NCI-H146 treated with DMSO at 0.1 percent for 48 hours (cell line): ENCODE data around the gene ITPRIPL1.

Experiments used
- DNase-seq: peaks from one replicate; lab custom pipeline; 2025; ENCODE audit not compliant: unreplicated experiment; lab: John Stamatoyannopoulos, UW

ITPRIPL1 gene

GRCh38 chr2:96320728-96321622 is 4.1 kb upstream of the ITPRIPL1 start:
- peak; percentile 71 for DNase-seq

- DNase-seq, result no peak
Measured at GRCh38 chr2:96323849-96324248, 1.3 kb upstream of the ITPRIPL1 start.

DNA sequence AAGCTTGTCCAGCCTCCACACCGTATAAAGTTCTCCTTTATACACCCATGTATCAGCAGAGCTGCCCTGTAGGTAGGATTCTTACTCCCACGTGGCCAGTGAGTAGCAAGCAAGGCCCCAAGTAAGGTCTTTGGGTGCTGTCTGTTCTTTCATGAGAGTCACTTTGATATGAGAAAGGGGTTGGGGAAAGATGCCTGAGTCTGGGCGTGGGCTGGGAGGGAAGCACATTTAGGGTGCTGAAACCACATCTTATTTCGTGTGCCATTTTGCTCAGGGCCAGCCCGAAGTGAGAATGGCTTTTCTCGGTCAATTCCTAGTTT is 436 bp upstream of the ITPRIPL1 start:
- no peak for DNase-seq

- DNase-seq, result no peak
Measured at GRCh38 chr2:96325884-96326255, 753 bp downstream of the ITPRIPL1 start.

- DNase-seq, result no peak
Measured at GRCh38 chr2:96326564-96326963, 1.4 kb downstream of the ITPRIPL1 start.

DNA sequence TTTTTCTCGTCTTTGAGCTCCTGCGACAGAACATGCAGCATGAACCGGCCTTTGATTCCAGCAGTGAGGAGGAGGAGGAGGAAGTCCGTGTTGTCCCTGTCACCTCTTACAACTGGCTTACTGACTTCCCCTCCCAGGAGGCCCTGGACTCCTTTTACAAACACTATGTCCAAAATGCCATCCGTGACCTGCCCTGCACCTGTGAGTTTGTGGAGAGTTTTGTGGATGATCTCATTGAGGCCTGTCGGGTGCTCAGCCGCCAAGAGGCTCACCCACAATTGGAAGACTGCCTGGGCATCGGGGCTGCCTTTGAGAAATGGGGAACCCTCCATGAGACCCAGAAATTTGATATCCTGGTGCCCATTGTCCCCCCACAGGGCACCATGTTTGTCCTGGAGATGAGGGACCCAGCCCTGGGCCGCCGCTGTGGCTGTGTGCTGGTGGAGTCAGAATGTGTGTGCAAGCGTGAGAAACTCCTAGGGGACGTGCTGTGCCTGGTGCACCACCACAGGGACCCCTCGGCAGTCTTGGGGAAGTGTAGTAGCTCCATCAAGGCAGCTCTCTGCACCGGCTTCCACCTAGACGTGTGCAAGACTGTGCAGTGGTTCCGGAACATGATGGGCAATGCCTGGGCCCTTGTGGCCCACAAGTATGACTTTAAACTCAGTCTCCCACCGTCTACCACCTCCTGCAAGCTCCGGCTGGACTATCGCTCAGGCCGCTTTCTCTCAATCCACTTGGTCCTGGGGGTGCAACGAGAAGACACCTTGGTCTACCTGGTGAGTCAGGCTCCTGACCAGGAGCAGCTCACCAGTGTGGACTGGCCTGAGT is 2.1 kb downstream of the ITPRIPL1 start:
- no peak for DNase-seq

- DNase-seq, result peak; percentile 12
Measured at GRCh38 chr2:96329456-96329855, 4.3 kb downstream of the ITPRIPL1 start.

GRCh38 chr2:96329874-96330273 is 4.8 kb downstream of the ITPRIPL1 start:
- no peak for DNase-seq

- DNase-seq, result no peak
Measured at GRCh38 chr2:96330407-96330806, 5.3 kb downstream of the ITPRIPL1 start.

- DNase-seq, result no peak
Measured at GRCh38 chr2:96333708-96334107, 8.6 kb downstream of the ITPRIPL1 start.

GRCh38 chr2:96336104-96336775 is 11.1 kb downstream of the ITPRIPL1 start:
- no peak for DNase-seq

GRCh38 chr2:96336873-96337272 is 11.8 kb downstream of the ITPRIPL1 start:
- no peak for DNase-seq

GRCh38 chr2:96340493-96341414 is 15.6 kb downstream of the ITPRIPL1 start:
- DNase-seq, result no peak

GRCh38 chr2:96341641-96342040 is 16.5 kb downstream of the ITPRIPL1 start:
- DNase-seq, result no peak

DNA sequence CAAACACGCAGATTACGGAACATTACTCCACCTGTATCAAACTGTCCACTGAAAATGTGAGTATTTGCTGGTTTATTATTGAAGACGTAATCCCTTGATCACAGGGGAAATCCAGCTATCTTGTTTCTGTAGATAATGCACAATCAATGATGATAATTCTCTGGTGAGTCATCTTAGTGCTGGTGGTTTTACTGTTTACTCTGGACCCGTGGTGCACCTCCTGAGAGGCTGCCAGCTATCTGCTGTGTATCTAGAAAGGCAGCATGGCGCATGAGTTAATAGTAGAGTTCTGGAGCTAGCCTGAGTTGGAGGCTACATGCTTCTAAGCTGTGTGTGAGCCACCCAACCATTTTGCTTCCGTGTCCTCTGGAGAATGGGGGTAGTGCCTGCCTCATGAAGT is 17.0 kb downstream of the ITPRIPL1 start:
- DNase-seq, result no peak

DNA sequence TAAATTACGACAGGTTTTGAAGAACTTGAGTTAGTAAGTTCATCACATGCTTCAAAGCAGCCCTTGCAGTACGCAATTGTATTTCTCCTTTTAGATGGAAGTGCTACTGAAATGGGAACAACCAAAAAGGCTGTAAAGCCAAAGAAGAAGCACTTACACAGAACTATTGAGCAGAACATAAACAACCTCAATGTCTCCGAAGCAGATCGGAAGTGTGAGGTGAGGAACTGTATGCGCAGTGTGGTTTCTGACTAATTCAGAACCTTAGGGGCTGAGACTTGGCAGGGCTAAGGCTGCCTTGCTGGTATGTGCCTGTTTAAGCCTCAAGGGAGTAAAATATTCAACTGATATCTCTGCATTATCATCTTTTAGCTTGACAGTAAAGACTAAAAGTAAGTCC is 18.9 kb downstream of the ITPRIPL1 start:
- DNase-seq, result no peak

GRCh38 chr2:96345438-96345837 is 20.3 kb downstream of the ITPRIPL1 start:
- no peak for DNase-seq

- no peak for DNase-seq
Measured at GRCh38 chr2:96345868-96346462, 20.8 kb downstream of the ITPRIPL1 start.

GRCh38 chr2:96347395-96347794 is 22.3 kb downstream of the ITPRIPL1 start:
- no peak for DNase-seq

DNA sequence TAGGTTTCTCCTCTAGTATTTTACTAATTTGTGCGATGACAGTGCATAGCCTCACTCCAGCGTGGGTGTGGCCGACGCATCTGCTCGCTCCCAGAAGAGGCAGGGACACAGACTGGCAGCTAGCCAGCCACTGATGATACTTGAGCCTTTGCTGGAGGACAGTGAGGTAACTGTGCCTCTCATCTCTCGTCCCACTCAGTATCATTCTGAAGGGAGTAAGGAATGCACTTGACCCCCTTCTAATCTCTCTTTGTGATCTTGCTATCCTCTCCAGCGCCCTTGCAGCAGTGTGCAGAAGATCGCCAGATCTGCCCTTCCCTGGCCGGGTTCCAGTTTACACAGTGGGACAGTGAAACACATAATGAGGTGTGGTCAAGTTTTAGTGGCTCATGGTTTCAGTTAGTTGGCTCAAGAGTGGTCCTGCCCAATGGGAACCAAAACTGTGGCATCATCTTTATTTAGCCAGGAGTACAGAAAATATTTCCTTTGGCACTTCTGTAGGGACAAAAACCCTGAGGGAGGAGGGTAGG is 28.0 kb downstream of the ITPRIPL1 start:
- DNase-seq, result no peak
